GM23248 (cell line): ENCODE measurements around the gene CFAP73.

Experiments used
- EZH2 ChIP-seq: fragments of 200-600 bp; sonication (generic); IDR thresholded peaks from 2 replicates; pipeline ENCODE4 v1.6.1; 2018; ENCODE audit warnings: antibody characterized with exemption, mild to moderate bottlenecking; ENCODE audit not compliant: insufficient read depth, poor library complexity, severe bottlenecking
- EZH2phosphoT487 ChIP-seq: fragments of 200-600 bp; sonication (generic); IDR thresholded peaks from 2 replicates; pipeline ENCODE4 v1.6.1; 2018; ENCODE audit warnings: antibody characterized with exemption, moderate library complexity, mild to moderate bottlenecking, low read depth; ENCODE audit not compliant: insufficient read depth

GRCh38 chr12:113102811-113103210, 46.7 kb upstream of the CFAP73 start:
- TF ChIP-seq EZH2phosphoT487 (no peak), EZH2 (no peak)
